HUES48 (cell line): Measurements from ENCODE around the gene IGF2R.

ENCODE experiments used
- H3K27ac ChIP-seq: one replicate; pipeline ENCODE4 v1.7.0; 2013; ENCODE audit warnings: low read depth, low read length, inconsistent platforms
- H3K27me3 ChIP-seq: 2 replicates; pipeline ENCODE4 v1.6.1; 2013; ENCODE audit warnings: mild to moderate bottlenecking, low read length; ENCODE audit not compliant: control insufficient read depth, insufficient read depth
- H3K36me3 ChIP-seq: 2 replicates; pipeline ENCODE4 v1.6.1; 2013; ENCODE audit warnings: low read length; ENCODE audit not compliant: control insufficient read depth, insufficient read depth
- H3K4me1 ChIP-seq: 2 replicates; pipeline ENCODE4 v1.6.1; 2013; ENCODE audit warnings: mild to moderate bottlenecking, low read length; ENCODE audit not compliant: control insufficient read depth, insufficient read depth
- H3K4me3 ChIP-seq: 2 replicates; pipeline ENCODE4 v1.5.1; 2013; ENCODE audit warnings: mild to moderate bottlenecking, low read depth, low read length
- H3K9ac ChIP-seq: 2 replicates; pipeline ENCODE4 v1.6.1; 2013; ENCODE audit warnings: mild to moderate bottlenecking, low read depth, low read length, moderate library complexity
- H3K9me3 ChIP-seq: 2 replicates; pipeline ENCODE4 v1.6.1; 2013; ENCODE audit warnings: low read length; ENCODE audit not compliant: control insufficient read depth, insufficient read depth

IGF2R gene

DNA sequence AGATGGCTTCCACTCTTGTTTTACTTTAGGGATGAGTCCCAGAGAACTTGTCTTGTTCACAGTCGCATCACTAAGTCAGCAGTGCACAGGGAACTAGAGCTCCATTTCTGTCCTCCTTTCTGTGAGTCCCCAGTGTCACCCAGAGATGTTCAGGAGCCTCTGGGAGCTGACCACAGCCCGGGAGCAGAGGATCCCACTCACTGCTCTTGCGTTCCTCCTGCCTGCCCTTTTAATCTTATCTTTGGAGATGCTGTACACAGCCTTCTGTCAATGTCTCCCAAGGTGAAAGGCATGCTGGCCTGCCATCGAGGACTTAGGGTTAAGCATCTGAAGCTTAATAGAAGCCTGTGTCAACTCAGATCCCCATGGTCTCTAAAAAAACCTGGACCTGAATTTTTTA lies 71.2 kb downstream of the IGF2R start:
- Histone ChIP-seq H3K4me3 (no peak overlapping the region), H3K4me1 (no peaks in the 10 kb centered on the region), H3K9me3 (no peaks in the 10 kb centered on the region), H3K27me3 (no peaks in the 10 kb centered on the region), H3K27ac (no peak overlapping the region), H3K36me3 (peaks cover 83% of the 10 kb centered on the region), H3K9ac (no peak overlapping the region)

DNA sequence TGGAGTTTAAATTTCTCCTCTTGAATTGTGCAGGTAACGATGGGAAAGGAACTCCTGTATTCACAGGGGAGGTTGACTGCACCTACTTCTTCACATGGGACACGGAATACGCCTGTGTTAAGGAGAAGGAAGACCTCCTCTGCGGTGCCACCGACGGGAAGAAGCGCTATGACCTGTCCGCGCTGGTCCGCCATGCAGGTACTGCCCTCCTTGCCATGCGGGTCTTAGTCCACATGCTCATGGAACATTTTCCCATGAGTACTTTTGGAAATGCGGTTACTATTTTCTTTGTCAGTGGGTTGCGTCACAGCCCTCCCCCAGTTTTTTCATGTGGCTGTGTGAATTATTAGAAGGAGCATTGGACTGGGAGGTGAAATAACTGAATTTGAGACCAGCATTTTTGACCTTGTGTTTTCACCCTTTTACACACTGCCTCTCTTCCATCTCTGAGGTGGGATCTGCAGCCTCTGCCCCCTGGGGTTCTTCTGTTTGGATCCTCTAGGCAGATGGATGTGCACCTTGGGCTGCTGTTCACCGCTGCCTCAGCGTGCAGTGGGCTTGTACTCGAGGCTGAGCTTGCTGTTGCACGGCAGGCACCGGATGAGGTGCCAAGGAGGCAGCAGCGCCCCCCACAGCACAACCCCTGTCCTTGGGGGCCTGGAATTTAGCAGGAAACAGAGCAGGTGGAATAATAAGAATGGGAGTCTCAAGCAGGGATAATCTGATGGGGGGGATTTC lies 71.8 kb downstream of the IGF2R start:
- no peak overlapping the region for H3K9ac ChIP-seq
- H3K9me3 ChIP-seq, result no peaks in the 10 kb centered on the region
- no peaks in the 10 kb centered on the region for H3K27me3 ChIP-seq
- no peak overlapping the region for H3K27ac ChIP-seq
- H3K4me1 ChIP-seq, result no peaks in the 10 kb centered on the region
- H3K36me3 ChIP-seq, result peaks cover 83% of the 10 kb centered on the region
- no peak overlapping the region for H3K4me3 ChIP-seq

DNA sequence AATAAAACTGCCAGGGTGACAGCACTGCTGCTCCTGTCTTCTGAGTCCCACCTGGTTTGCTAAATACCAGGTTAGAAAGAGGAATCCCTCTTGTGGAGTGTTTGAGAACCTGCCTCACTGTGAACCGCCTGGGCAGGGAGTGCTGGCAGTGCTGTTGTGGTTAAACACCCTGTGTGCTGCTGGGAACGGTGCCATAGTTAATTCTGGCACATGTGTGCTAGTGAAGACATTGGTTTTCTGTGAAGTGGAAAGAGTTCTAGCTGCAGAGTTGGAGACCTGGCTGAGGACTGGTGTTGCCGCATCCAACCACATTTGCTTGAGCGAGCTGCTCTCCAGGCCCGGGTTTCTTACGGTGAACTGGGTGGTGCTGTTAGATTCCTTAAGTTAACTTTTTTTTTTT lies 72.7 kb downstream of the IGF2R start:
- peaks cover 83% of the 10 kb centered on the region for H3K36me3 ChIP-seq
- no peaks in the 10 kb centered on the region for H3K9me3 ChIP-seq

DNA sequence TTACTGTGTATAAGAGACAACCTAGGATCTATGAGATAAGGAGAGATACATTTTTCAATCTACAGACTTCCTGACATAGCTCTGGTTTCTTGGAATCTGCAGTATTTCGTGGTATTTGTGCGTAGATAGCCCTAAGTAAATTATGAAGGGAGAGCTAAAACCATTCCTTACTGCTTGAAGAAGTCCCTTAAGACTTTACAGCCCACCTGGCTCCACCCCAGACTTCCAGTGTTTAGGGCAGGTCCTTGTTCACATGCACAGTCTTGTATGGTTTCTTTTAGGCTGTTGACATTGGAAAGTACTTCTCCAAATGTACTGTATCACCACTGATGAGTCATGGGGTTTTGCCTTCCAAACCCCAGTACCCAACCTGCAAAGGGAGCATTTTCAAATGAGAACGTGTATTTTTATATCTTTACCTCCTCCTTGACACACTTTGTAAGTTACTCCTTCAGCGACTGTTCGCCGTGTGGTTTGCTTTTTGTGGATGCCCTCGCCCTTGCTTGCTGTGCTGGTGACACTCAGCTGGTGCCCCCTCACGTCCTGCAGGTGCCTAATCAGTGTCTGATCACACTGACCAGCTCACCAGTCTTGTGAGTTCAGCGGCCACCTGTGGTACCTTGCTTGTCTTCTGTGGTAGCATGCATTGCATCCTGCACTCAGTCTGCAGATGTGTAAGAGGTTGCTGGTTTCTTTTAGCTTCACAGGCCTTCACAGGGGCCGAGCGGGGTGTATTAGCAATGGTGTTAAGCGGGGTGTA lies 73.3 kb downstream of the IGF2R start:
- no peak overlapping the region for H3K9ac ChIP-seq
- H3K27ac ChIP-seq, result no peak overlapping the region
- peaks cover 85% of the 10 kb centered on the region for H3K36me3 ChIP-seq
- no peaks in the 10 kb centered on the region for H3K9me3 ChIP-seq
- no peaks in the 10 kb centered on the region for H3K4me1 ChIP-seq
- no peaks in the 10 kb centered on the region for H3K27me3 ChIP-seq
- no peak overlapping the region for H3K4me3 ChIP-seq

More for the DNA sequence above, 72.7 kb downstream of the IGF2R start:
- Histone ChIP-seq H3K9ac (no peak overlapping the region), H3K4me1 (no peaks in the 10 kb centered on the region), H3K4me3 (no peak overlapping the region), H3K27me3 (no peaks in the 10 kb centered on the region), H3K27ac (no peak overlapping the region)

DNA sequence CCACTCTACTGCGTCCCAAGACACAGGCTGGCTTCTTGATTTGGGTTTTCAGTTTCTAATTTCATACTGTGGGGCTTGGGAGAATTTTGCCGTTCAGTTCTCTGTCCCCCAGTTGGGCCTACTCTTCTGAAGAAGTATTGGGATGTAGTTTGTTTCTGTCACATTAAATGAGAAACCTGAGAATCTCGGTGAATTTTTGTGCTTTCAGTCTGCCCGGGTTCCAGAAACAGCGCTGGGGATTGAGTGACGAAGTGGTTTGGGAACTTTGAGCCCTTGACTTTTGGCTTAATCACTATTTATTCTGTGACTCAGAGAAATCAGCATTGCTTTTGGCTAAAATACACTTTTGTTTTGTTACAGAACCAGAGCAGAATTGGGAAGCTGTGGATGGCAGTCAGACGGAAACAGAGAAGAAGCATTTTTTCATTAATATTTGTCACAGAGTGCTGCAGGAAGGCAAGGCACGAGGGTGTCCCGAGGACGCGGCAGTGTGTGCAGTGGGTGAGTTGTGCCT lies 74.0 kb downstream of the IGF2R start:
- H3K9me3 ChIP-seq, result no peaks in the 10 kb centered on the region
- no peak overlapping the region for H3K4me3 ChIP-seq
- H3K27ac ChIP-seq, result no peak overlapping the region
- no peaks in the 10 kb centered on the region for H3K4me1 ChIP-seq
- peaks cover 90% of the 10 kb centered on the region for H3K36me3 ChIP-seq
- no peaks in the 10 kb centered on the region for H3K27me3 ChIP-seq
- no peak overlapping the region for H3K9ac ChIP-seq

DNA sequence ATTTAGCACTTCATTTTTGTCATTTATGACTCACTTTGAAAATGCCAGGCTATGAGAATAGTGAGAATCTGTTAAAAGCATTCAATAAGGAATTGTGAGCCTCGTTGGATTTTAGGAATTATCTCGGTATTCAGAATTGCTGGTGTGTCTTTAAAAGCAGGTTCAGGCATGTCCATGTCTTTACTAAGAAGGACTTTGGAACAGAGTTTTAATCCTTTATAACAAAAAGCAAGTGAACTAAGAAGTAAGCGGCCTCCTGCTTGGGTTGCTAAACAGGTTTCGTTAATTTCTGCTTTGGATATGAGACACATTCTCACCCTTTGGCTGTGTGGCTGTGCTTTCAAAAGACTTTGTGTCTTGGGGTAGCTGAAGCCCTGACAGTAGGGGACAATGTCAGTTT lies 74.9 kb downstream of the IGF2R start:
- H3K27ac ChIP-seq, result no peak overlapping the region
- H3K36me3 ChIP-seq, result peaks cover 92% of the 10 kb centered on the region
- no peaks in the 10 kb centered on the region for H3K9me3 ChIP-seq
- H3K9ac ChIP-seq, result no peak overlapping the region
- no peak overlapping the region for H3K4me3 ChIP-seq
- H3K4me1 ChIP-seq, result no peaks in the 10 kb centered on the region
- H3K27me3 ChIP-seq, result no peaks in the 10 kb centered on the region

DNA sequence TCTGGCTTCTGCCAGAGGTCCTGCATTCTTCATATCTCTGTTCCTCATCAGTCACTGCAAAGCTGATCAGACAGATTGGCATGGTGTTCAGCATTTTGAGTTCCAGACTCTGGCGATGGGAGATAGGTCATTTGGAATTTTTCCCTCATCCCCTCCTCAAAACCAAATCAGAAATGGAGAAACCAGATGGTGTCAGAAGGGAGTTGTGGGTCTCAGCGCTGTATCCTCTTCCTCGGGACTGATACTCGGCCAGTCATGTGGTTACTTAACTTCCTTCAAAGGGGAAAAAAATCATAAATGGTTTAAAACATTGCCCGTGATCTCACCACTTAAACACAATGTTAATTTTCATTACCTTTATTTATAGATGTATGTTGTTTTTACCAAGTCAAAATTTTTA lies 75.8 kb downstream of the IGF2R start:
- Histone ChIP-seq H3K27ac (no peak overlapping the region), H3K9ac (no peak overlapping the region), H3K9me3 (no peaks in the 10 kb centered on the region), H3K27me3 (no peaks in the 10 kb centered on the region), H3K4me3 (no peak overlapping the region), H3K36me3 (peaks cover 100% of the 10 kb centered on the region), H3K4me1 (no peaks in the 10 kb centered on the region)

DNA sequence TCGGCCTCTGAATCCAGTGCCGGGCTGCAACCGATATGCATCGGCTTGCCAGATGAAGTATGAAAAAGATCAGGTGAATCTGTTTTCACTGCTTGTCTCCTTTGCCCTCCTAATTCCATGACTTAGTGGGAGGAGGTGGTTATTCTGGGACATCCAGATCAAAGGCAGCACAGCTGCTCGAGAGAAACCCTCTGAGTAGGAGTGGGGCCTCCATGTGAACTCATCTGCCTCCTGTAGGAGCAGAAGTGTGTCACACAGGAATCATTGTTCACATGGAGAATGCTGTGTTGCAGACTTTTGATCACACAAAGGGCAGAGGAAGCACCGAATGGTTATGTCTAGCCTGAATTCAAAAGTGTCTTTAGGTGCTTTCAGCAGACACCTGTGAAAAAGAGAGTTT lies 79.6 kb downstream of the IGF2R start:
- H3K27ac ChIP-seq, result no peak overlapping the region
- no peaks in the 10 kb centered on the region for H3K4me1 ChIP-seq
- H3K36me3 ChIP-seq, result peaks cover 90% of the 10 kb centered on the region
- H3K9me3 ChIP-seq, result no peaks in the 10 kb centered on the region
- no peak overlapping the region for H3K9ac ChIP-seq
- H3K27me3 ChIP-seq, result no peaks in the 10 kb centered on the region
- H3K4me3 ChIP-seq, result no peak overlapping the region

DNA sequence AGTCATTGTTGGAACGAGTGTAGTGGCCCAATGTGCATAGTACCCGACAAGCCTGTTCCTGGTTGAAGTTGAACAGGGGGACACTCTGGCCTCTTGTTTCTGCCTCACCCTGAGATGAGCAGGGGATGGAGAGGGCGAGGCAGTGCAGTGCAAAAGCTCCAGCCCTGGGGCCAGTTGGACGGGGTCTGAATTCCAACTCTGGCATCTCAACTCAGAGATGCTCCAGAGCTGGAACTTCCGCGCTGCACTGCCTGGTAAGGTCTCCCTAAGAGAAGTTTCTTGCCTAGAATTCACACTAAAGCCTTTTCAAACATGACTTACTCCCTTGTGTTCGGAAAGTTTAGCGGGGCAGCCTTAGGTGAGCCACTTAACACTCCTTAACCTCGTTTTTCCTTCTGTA lies 80.5 kb downstream of the IGF2R start:
- Histone ChIP-seq H3K27ac (no peak overlapping the region), H3K4me3 (no peak overlapping the region), H3K27me3 (no peaks in the 10 kb centered on the region), H3K36me3 (peaks cover 90% of the 10 kb centered on the region), H3K9ac (no peak overlapping the region), H3K4me1 (no peaks in the 10 kb centered on the region), H3K9me3 (no peaks in the 10 kb centered on the region)

DNA sequence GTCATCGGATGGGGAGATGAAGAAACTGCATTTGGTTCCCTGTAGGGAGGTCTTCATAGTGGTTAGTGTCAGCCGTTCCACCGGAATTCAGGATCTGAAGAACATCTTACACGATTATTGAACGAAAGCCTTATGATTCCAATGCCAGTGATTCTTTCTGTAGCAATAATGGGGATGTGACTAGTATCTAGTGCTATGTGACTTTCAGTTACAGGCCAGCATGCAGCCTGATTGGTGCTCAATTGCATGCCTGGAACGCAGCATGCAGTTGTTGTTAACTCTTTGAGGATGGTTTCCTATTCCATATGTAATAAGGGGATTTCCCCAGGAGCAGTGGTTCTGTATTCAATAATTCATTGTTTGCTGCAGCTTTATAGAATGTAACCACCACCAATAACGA lies 81.1 kb downstream of the IGF2R start:
- peaks cover 90% of the 10 kb centered on the region for H3K36me3 ChIP-seq
- no peaks in the 10 kb centered on the region for H3K9me3 ChIP-seq
- H3K9ac ChIP-seq, result no peak overlapping the region
- H3K4me3 ChIP-seq, result no peak overlapping the region
- no peak overlapping the region for H3K27ac ChIP-seq
- no peaks in the 10 kb centered on the region for H3K4me1 ChIP-seq
- no peaks in the 10 kb centered on the region for H3K27me3 ChIP-seq

DNA sequence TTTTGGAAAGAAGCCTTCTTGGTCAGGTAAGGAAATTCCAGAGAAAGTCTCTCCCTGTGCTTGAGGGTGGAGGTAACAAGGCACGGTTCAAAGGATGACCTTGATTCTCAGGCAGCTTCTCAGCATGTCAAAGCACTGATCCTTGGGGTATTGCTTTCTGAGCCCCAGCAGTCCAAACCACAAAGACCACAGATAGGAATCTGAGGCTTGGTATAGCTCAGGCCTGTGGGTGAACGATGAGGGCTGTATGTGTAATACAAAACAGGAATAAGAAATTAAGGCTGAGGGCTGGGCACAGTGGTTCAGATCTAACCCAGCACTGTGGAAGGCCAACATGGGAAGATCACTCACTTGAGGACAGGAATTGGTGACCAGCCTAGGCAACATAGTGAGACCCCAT lies 82.5 kb downstream of the IGF2R start:
- H3K36me3 ChIP-seq, result peaks cover 90% of the 10 kb centered on the region
- H3K4me1 ChIP-seq, result no peaks in the 10 kb centered on the region
- no peak overlapping the region for H3K4me3 ChIP-seq
- H3K9me3 ChIP-seq, result no peaks in the 10 kb centered on the region
- no peaks in the 10 kb centered on the region for H3K27me3 ChIP-seq
- H3K9ac ChIP-seq, result no peak overlapping the region
- no peak overlapping the region for H3K27ac ChIP-seq
